ENCODE data around the gene SLX4IP.

The SLX4IP gene

DNA sequence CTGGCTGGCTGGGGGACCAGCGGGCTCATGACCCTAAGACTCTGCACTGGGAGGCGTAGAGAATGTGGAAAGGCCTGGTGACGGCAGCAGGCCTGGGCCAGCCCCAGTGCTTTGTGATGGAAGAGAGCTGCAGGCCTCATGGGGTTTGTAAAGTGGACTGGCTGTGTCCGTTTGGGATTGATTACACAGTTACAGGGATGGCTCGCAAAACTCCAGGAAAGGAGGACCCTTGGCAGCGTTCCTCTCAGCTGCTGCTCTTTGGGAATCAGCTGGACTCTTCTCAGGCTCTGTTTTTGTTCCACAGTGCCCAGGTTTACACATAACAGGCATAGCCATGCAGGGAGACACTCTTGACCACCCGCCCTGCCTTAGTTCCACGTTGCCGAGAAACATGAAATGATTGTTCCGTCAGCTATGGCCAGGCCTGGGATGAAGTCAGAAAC is 89.0 kb downstream of the SLX4IP start:
- DNase-seq = no peak

DNA sequence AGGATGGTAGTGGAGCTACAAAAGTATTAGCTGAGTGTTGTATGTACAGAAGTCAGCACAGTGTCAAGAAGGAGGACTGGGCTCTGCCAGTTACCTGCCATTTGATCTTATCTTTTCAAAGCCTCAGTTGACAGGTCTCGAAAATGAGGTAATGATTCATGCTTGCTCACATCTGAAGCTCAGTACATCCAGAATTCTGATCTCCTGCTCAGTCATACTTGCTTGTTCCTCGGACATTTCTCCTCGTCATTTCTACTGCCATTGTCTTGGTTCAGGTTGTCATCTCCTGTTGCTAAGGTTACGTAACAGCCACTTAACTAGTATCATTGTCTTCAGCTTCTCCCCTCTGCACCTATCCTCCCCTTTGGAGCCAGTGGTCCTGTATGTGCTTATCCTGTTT is 89.5 kb downstream of the SLX4IP start:
- no peak for DNase-seq

DNA sequence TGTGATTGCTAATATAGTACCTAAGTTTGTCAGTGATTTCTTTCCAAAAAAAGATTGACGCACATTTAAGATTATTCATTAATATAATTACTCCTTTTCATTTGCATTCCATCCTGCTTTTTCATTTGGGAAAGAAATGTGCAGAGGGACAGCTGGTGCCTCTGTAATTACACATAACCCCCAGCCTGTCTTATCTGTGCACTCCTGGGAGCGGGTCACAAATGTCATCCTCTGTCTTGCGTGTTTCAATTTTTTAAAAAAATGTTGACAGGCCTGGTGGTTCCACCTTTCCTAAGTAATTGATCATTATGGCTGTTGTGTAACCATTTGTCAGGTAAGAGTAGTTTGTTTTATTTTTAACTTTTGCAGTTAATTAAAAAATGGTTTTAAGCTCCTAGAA is 92.7 kb downstream of the SLX4IP start:
- no peak for DNase-seq

DNA sequence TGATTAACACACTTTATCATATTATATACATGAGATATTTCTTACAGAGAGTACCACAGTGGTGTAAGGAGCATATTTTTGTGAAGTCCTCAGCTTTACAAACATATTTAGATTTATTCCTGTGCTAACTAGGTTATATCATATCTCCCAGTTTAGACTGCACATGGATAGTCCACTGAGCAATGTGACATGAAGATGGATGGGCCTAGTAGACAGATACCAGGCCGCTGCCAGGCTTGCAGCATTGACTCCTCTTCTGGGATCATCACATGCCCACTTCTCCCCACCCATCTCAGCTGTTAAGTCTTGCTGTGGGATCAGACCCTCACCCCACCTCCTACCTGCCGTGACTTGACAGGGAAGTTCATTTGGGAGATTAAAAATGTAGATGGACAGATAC is 95.8 kb downstream of the SLX4IP start:
- DNase-seq = no peak

DNA sequence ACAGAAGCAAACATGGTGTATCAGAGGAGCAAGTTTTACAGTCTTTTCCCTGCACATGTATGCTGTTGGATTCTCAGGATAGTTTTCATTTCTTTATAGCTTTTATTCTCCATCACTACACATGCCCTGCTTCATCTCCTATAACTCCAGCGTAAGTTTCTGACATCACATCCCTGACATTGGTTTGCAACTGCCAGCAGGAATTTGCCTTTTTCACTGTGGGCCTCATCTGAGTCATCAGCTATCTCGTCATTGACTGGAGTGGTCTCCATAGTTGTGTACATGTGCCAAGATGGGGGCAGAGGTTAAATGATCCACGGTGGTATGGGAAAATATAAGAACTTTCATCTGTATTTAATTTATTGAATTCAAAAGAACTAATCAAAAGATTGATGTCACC is 96.7 kb downstream of the SLX4IP start:
- DNase-seq = no peak

DNA sequence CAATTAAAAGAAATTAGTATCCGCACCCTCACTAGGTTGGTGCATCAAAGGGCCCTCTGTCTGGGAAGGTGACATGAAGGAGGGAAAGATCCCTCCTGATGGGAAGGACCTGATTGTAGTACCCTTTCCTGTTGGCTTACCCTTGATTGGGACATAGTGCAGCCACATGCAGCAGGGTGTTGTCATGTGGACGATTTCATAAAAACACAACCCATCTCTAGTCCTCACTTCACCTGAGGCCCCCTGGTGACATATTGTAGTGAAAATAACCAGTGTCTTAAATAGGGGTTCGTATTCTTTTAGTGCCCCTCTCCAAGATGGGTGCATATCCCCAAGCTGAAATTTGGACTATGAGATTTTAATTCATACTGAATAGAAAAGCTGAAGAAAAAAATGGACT is 97.3 kb downstream of the SLX4IP start:
- no peak for DNase-seq

DNA sequence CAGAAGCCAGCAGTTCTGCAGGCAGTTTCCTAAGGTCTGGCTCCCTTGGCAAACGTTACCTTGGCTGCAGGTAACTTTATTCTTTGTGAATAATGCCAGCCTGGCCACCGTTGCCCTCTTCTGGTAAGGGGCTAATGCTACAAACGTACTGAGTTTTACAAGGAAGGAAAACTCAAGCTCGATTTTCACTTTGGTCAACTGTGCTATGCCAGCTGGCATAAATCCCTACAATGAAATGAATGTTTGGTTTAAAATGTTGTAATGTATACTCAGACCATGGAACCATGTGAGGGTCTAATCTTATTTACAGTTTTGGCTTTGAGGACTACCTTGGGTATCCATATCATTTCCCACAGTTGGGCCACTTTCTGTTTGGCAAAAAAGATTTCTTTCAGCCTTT is 101.4 kb downstream of the SLX4IP start:
- DNase-seq = peak in 1 of 2 donors; percentile 5

DNA sequence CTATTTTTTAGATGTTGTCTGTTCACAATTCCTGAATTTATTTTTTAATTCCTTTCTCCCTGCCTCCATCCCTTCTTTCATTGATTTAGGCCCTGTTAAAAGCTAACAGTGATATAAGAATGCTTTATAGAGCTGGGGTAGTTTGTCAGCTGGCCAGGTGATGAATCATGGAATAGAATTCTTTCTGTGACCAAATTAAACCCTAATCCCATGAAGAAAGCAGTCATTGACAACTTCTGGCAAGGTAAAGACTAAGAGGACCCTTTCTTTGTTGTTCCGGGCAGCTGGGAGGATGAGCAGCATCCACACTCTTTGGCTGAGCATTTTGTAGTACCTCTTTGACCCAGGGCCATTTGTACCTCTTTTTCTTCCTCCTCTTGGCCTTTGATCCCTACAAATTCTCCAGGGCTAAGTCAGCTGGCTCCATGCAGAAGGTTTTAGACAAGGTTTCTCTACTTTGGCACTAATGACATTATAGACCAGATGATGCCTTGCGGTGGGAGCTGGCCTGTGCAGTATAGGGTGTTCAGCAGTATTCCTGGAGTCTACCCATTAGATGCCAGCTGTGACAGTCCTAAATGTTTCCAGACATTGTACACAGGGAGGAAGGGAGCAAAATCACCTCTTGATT is 102.9 kb downstream of the SLX4IP start:
- DNase-seq = no peak

DNA sequence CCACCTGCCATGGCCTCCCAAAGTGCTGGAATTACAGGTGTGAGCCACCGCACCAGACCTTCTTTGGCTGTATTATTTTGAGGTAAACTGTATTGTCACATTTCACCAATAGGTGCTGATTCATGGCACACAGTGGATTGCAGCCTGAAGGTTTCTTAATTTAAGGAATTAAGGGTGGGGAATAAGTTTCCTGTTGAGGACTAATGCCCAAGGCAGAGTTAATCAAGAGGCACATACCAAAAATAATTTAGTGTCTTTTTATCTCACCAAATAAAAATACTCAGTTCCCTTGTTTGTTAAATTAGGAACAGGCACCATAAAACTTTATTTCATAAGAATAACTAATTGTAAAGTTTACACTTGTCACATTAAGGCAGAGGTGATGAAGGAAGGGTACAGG is 103.7 kb downstream of the SLX4IP start:
- no peak for DNase-seq

DNA sequence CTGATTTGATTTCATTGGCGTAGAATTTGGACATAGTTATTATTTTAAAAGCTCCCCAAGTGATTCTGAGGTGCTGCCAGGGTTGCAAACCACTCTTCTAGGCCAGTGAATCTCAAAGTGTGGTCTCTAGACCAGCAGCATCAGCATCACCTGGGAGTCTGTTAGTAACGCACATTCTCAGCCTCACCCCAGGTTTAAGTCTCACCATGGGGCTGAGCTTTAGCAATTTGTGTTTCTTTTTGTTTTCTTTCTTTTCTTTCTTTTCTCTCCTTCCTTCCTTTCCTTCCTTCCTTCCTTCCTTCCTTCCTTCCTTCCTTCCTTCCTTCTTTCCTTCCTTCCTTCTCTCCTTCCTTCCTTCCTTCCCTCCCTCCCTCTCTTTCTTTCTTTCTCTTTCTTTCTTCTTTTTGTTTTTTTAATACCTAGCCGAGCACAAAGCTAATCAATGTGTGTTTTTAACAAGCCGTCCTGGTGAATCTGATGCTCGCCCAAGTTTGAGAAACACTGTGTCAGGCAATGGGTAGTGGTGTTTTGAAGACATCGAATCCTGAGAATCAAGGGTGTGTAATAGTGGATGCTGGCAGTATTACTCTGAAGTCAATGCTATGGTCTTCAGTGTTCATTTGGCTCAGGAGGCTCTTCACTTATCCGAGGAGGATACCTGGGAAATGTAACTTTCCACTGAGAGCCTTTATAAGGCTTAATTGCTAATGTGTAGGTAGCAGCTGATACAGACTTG is 104.9 kb downstream of the SLX4IP start:
- no peak for DNase-seq

DNA sequence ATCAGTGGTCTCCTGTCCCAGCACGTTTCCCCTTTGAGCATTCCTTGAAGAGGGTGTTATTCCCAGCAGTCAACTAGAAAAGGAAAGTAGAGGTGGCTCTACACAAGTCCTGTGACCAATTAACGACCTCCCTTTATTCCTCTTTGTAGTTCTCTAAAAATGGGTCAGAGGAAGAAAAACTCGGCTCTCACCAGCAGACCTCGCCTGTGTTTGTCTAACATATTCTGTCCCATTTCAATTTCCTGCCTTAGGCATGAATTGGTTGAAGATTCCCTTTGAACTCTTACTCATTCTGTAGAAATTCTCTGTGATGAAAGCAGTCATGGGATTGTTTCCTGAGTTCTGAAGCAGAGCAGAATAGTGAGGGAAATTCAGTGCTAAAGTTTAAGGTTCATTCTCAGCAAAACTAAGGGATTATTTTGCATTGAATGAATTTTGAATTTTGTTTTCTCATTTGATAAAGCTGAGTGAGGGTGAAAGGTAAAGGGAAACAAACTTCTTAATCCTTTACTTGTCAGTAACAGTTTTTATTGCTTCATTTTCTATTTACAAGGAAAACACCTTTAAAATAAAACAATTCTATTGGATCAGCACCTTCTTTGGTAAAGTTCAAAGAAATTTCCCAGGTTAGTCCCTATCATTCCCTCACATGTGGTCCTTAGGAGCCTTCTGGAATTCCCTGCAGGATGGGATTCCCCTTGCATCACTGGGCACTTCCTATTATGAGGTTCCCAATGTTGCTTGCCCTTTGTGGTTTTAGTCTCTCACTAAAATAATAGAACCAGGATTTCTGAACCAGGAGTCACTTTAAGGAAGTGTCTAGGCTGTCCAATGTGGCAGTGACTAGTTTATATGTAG is 105.8 kb downstream of the SLX4IP start:
- no peak for DNase-seq

DNA sequence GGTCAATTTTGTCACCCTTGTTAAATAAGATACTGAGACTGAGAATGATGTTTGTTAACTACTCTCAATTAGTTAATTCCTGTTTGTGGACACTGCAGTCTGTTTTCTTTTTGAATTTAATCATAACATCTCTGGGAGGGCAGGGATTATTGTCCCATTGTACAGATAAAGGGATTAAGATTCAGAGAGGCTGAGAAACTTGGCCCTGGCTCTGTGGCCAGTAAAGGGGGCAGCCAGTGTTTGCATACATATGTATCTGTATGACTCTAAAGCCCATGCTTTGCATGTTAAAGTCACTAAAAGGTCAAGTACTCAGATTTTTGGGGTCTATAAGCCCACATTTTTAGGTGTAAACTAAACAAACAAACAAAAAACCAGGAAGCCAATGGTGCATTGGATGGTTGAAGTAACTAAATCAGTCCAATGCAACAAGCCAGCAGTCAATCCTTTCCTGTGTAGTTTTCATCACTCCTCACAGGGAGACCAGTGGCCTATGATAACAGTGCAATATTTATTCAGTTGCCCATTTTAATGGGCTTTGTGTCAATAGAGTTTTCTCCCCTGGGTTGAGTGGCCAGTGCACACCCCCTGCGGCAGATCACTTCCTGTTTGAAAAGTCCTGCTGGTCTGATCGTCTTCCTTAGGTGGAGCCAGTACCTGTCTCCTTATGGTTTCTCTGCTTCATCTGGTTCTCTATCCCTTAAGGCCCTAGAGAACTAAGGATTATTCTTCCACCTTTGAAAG is 106.7 kb downstream of the SLX4IP start:
- no peak for DNase-seq

DNA sequence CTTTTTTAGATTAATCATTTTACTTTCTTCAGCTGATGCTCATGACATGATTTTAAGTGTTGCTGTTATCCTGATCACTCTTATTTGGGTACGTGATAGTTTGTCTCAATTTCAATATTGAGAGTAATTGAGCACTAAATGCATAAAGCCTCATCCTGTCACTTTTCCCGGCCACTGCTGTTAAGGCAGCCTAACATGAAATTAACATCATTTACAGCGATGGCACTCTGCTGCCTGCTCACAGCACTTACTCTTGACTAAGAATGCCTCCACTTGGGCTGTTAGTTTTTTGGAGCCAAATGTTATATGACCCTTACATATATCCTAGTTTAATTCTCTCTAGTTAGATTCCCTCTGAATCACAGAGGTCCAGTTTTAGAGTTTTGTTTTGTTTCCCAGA is 107.3 kb downstream of the SLX4IP start:
- DNase-seq = no peak

DNA sequence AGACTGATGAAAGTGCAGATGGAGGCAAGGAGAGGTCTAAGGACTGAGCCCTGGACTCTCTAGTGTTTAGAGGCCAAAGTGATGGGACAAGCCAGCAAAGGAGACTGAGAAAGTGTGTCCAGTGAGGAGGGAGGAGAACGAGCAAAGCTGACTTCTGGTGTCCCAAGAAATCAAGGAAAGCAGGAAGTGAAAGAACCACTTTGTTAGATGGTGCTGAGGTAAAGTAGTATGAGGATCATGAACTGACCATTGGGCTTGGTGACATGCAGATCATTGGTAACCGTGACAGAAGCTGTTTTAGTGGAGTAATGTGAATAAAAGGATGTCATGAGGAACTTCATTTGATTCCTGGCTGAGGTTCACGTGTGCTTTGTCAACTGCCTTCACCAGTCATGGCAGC is 108.4 kb downstream of the SLX4IP start:
- DNase-seq = no peak

DNA sequence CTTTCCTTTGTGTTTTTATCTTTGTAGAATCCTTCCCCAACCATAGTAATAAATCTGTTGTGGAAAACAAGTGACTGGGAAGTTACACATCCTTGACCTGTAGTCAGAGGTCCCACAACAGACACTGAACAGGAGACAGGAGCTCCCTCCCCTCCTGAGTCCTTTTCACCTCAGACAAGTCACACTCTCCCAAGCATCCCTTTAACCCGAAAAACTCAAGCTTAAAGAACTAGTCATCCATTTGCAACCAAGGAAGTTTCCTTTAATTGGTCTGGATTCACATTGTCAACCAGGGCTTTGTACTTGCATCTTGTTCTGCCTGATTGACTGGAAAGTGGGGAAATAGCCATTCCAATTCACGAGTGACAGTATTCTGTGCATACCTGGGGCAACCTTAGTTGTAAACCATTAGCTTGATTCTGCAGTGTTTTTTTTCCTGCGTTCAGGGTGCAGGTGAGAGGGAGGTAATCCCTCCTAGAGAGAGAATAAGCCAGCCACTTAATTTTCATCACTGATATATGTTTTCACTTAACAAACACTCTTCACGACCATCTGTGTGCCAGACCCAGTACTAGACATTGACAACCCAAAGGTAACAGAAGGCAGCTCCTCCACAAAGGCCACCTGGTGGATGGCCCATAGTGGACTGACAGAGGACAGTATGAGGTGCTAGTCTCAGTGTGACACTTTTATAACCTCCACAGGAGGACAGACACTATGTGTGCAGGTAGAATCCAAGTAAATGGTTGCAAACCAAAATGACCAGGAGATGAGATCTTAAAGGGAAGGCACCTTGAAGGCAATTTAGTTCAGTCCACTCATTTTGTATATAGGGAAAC is 112.4 kb downstream of the SLX4IP start:
- no peak for DNase-seq

DNA sequence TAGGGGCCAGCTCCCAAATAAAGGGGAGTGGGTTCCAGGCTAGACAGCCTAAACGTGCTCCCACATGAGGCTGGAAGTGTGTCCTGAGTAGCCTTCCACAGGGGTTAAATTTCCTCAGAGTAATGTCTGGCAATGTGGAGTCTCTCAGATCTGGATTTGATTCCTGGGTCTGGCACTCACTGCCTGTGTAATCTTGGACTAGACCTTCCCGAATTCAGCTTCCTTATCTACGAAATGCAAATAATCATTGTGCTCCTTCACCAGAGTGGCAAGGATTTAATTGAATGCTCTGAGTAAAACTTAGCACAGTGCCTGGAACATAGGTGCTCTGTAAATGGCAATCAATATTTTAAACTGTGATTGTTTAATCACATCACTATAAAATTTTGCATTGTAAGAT is 114.4 kb downstream of the SLX4IP start:
- DNase-seq = no peak

DNA sequence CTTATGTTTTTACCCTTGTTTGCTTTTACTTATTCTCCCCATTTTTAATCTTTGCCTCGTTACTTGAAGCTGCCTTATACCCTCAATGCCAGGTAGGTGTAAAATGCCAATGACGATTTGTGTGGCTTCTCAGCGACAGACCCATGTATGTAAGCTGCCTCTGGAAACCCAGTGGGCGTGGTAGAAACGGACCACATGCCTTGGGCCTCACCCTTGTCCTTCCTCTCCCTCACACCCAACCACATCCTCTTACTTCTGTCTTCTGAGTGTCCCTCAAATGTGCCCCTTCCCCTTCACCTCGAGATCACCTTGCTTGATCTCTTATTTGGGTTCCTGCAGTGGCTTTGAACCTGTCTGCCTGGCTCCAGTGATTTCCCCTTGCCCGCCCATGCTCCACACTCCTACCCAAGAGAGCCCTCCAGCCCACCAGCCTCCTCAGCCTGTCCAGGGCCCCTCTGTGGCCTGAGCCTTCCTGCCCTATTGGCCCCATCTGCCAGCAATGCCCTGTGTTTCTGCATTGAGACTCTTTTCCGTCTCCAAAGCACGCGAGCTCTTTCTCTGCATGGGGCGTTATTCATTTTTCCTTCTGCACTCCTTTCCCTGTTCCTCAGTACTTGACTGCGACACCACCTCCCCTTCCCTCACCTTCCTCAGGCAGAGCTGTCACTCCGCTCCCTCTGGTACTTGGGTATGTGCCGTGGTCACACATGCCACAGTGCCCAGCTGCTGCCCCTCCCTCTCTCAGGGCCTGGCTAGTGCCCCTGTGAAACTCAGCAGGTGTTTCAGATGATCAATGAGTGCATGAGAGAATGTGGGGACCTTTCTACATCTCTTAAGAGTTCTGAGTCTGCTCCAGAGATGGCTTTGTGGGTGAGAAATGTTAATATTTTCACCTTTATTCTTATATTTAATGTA is 115.4 kb downstream of the SLX4IP start:
- DNase-seq = no peak

DNA sequence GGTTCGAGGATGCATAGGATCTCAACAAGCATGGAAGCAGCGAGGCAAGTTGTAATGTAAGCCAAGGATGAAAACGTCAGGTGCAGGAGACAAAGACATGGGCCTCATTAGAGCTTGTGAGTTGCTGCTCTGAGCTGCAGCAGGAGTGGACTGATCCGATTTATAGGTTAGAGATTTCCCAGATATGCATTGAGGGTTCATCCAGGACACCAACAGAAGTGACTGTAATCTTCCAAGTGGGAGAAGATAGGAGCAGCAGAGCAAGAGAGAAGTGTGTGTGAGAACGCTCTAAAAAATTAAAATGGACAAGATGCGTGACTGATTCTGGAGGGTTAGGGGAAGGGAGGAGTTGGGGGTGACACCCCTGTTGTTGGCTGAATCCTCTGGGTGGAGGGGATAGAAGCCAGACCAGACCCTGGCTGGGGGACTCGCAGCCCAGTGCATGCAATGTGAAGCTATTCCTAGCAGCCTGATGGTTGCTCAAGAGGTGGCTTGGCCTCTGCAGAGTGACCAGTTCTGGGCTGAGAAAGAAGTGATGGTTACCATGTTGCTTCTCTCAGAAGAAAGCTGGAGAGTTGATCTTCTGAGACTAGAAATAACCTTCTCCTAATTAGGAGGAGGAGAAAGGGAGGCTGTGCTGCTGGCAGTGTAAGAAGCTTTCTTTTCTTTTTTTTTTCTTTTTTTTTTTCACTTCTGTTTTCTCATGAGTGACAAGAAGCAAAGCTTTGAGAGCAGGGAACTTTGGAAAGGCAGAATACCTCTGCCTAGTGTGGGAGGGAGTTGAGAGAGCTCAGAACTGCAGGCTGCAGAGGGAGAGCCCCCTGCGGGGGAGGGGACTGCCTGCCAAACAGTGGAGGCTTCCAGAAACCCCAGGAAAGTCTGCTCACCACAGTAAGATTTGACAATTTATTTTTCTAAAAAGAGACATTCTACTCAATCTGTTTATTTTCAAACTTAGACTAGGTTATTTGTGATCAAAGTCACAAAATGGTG is 116.9 kb downstream of the SLX4IP start:
- no peak for DNase-seq

DNA sequence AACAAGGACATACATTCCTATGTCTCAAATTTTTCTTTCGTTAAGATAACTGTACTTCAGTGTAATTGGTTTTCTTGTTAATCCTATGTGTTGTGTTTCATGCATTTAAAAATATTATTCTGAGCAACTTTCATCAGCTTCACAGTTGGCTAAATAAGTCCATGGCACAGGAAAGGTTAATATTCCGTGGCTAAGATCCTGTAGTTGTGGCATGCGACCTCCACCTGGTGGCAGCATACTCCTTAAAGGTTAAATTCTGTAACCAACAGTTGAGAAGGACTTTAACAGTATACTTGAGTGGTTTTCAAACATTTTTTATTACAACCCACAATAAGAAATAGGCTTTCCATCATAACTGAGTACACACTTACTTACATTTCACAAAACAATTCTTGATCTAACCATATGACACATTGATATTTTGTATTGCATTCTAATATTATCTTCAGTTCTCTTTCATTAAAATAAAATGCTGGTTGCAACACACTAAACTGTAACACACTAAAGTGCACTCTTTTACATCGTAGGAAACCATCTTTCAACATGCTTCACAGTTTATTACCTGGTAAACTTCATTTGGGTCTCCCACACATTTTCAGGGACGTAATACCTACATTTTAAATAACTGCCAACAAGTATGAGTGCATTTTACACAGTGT is 118.3 kb downstream of the SLX4IP start:
- peak; percentile 9 to 26 for DNase-seq
